HG02981 (cell line): ENCODE measurements around the gene CFAP53.

Experiments used
- ATAC-seq: cut with Tn5 transposase; IDR thresholded peaks from one replicate; pipeline ENCODE4 v1.9.1; 2021; ENCODE audit warnings: mild to moderate bottlenecking, moderate library complexity; ENCODE audit not compliant: unreplicated experiment

CFAP53 gene

DNA sequence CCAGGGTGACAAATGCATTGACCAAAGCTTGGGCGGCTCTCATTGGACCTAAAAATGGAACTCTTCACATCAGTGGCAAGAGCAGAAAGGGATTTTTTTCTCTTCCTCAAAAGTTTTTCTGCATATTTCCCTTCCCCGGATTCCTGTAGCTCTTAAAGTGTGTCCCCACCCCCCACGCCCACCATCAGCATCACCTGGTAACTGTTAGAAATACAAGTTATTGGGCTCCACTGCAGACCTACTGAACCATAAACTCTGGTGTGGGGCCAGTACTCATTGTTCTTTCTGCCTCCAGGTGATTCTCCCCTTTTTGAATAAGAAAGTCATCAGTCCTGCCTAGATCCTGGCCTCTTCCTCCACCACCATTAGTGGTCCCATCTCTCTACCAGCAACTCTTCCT, 70.0 kb downstream of the CFAP53 start:
- no peak for ATAC-seq

DNA sequence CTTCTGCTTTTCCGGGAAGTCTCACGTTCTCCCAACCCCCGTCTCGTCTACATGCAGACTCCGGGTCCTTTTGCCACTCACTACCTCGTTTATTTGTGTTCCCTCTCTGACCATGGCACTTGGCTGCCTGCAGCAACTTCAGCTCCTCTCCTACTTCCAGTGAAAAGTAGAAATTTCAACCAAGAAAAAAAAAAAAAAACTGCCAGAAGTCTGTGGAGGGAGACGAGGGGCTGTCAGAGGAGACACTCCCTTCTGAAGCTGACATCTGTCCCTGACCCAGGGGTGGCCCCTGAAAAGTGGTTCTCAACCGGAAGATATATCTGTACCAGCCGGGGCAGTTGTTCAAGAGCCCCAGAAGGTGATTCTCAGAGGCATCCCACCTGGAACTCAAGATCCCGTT, 70.6 kb downstream of the CFAP53 start:
- no peak for ATAC-seq

DNA sequence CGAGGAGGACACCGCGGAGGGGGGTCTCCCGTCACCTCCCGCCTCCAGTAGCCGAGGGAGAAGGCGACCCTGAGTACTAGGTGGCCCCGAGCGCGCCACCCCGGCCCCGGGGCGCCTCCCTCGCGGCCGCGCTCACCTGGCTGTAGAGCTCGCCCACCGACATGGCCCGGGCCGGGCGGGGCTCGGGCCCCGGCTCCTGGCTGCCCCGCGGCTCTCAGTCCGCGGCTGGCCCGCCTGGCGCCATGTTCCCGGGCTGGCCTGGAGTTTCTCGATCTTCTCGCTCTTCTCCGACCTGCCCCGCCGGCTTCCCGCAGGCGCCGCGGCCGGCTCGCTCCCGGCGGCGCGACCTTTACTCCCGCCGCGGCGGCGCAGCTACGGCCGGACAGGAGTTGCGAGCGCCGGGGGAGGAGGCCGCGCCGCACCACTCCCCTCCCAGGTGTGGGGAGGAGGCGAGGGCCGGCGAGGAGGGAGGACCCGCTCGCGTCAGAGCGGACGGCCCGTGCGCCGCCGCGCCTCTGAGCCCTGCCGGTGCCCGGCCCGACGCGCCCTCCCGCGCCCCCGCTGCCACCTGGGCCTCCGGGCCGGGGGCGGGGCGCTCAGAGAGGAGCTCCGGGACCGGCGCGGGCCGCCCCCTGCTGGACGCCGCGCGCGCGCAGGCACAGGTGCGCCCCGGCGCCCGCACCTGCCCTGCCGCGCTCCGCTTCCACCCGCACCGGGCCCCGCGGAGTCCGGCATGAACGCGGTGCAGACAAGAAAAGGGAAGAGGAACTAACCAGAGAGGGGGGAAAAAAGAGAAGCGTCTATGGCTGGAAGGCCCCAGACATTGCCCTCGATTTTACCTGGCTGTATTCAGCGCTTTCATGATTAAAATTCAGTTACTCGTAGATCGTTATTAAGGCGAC, 71.4 kb downstream of the CFAP53 start, which contains the start of gene MYO5B:
Gene MYO5B, minus strand, starts transcription at position 517 of the 902 bp plus-strand sequence. Its CDS starts 354 bp downstream, at position 163.
- ATAC-seq: peak; percentile 70

DNA sequence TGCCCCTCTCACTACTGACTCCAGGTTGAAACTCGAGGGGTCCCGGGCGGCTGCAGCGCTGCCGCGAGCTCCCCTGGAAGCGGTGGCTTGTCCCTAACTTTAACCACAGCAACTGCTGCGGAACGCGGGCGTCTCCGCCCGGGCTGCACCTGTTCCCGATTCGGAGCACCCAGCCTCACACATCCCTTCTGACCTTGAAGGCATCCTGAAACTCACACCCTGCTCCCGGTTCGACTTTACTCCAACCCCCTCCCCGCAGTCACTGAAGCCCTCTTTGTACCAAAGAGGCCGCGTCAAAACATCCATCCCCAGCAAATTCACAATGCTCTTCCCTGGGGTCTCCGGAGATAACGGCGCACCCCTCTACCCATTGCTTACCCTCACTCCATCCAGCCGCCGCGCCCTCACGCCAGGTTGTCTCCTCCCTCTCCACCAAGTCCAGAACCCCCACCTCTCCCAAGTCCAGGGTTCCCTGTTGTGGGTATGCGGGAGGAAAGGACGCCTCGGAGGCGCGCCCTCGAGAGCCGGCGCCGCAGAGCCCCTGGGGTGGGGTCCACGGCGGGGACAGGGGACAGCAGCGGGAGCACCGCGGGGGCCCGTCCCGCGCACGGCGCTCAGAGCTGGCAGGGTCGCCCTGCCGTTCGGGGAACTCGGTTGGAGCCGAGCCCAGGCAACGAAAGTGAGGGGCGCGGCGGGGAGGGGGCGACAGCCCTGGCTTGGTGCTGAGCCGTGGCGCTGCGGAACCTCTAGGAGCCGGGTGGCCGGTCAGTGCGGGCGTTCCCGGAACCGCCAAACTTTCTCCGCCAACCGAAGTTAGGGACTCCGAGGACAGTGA, 72.3 kb downstream of the CFAP53 start:
- ATAC-seq: no peak

DNA sequence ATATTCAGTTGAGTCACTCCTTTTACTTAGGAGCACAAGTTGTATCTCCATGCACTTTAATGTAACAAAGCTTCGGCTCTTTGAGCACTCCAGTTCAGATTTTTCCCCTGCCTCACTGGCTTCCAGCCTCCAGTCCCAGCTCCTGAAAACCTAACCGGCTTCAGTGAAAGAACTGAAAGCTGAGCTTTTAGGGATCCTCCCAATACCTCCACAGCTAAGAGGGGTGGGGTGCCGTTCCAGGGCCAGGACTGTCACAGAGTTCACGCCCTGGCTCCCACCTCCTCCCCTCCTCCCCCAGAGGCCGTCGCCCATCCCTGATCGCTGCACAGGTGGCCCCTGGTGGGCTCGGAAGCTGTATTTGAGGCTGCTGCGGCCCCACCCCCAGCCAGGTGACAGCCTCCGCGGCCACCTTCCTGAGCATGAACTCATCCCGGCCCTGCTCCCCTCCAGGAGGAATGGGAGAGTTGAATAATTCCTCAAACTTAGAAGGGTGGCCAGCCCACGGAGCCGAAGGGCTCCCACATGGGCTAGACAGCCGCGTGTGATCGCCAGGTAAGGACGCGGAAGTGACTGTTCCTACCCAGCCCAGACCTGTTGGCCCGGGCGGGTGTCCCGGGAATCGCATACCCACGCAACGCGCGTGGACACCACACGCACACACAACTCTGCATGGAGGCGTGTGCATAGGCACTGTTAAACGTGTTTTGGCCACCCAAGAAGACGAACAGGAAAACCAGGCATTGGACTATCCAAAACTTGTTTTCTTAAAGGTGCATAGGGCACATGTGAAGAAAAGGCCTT, 73.1 kb downstream of the CFAP53 start:
- no peak for ATAC-seq

DNA sequence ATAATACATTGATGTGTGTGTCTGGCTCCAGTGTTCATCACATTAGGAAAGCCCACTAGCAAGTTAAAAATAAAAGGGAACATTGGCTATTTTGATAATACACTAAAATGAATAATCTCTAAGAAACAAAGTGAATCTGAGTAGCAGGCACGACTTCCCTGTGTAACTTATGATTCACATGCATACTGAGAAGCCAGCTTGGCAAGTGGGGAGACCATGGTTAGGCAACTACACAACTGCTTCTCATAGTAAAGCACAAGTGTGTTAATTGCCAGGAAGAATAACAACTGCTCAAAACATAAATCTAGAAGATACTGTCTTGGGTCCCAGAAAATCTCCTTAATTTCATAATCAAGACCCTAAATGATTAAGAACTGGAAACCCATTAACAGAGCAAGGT, 75.4 kb downstream of the CFAP53 start:
- no peak for ATAC-seq

DNA sequence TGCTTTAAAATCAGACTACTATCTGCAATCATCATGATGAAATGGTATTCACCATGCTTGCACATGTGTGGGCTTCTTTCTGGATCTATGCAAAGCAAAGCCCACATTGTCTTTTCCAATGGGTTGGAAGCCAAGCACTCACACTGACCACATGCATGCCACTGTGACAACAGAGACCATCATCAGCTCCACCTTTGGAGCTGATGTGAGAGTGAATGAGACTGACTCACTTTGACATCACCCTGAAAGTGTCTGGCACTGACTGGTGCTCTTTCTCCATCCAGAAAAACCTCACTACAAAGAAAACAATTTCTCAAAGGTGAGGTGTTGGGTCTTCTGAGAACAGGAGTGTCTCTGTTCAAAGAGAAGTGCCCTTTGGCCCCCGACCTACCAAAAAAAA, 76.1 kb downstream of the CFAP53 start:
- no peak for ATAC-seq

DNA sequence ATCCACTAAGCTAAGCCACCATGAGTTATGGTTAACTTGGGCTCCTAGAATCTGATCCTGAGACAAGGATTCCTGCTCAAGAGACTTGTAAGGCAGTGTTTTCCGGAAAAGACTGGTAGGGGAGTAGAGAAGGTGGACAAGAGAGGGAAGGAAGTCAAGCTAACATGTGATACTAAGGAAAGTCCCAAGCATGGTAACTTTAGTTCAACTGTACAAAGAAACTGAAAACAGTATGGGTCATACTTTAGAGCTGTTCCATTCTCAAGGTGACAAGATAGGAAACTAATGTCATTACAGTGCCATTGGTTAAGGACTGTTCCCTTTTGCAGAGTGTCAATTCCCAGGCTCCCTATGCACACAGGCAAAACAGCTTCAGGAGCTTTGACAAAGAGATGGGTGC, 77.1 kb downstream of the CFAP53 start:
- no peak for ATAC-seq

DNA sequence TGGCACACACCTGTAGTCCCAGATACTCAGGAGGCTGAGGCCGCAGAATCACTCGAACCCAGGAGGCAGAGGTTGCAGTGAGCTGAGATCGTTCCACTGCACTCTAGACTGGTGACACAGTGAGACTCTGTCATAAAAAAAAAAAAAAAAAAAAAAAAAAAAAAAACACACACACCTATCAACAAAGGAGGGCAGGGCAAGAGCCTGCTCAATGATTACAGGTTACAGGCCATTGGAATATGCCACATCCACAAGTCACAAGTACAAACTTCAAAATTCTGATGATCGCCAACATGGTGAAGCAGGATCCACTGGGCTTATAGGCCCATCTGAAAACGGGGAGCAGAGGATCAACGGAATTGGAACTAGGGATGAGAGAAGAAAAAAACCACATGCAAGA, 77.6 kb downstream of the CFAP53 start:
- no peak for ATAC-seq

DNA sequence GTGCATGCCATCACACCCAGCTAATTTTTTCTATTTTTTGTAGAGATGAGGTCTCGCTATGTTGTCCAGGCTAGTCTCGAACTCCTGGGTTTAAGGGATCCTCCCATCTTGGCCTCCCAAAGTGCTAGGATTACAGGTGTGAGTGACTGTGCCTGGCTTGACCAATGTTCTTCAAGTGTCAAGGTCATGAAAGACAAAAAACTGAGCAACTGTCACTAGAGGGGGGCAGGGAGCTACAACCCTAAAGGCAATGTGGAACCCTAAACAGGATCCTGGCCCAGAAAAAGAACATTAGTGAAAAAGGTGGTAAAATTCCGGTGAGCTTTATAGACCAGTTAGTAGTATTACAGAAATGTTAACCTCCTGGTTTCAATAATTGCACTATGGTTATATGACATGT, 78.6 kb downstream of the CFAP53 start:
- no peak for ATAC-seq

DNA sequence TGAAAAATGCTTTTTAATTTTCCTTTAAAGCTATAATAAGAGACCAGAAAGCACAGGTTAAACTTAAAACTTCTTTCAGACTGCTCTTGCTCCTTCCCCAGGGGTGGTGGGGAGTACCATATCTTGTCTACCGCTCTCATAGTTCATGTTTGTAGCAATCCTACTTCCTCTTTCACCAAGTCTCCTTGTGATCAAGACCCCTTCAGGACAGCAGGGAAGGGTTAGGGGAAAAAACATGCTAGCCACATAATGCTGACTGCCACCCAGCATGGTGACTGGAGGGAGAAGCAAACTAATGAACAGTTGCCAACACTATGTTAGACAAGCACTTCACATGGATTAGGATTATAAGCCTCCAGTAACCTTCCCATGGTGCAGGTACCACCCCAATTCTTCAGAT, 79.9 kb downstream of the CFAP53 start:
- no peak for ATAC-seq

DNA sequence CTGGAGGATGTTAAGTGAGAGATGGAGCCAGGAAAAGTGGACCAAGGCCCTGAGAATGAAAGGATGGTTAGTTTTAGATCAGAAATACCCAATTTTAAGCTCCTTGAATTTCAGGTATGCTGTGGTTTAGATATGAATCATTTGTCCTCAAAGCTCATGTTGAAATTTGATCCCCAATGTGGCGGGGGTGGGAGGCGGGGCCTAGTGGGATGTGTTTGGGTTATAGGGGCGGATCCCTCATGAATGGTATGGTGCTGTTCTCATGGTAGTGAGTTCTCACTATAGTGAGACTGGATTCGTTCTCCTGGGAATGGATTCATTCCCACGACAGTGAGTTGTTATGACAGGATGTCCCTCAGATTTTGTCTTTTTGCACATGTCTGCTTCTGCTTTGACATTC, 82.7 kb downstream of the CFAP53 start:
- ATAC-seq: no peak

DNA sequence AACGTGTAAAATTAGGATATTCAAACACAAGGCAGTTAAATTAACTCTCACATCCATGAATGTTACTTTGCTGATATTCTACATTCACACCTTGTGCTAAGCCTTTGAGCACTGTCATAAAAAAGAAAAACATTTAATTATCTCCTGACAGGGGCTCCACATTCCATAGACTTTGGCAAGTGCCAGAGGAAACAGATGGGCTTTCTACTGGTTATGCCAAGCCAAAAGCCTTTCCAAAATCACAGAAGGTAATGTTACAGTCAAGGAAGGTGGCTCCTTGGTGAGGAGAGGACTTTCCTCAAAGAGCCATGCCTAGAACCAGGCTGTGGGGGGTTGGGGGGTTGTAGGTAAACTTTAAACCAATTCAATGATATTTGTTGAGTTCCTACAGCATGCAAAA, 83.8 kb downstream of the CFAP53 start:
- ATAC-seq: no peak

DNA sequence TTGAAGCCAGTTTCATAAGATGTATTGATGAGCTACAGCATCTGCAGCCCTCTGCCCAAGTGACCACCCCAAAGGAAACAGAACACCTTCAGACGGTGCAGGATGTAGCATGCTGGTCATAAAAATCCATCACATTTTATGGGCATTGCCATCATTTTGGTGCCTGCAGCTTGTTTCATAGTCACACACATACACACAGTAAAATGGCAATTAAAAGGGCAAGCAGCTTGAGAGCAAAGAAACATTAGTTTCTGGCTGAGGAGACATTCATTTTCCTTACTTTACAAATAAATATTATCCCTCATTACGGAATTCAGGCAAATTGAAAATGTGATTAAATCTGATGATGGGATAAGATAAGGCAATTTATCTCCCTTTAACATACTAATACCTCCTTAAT, 84.7 kb downstream of the CFAP53 start:
- no peak for ATAC-seq

DNA sequence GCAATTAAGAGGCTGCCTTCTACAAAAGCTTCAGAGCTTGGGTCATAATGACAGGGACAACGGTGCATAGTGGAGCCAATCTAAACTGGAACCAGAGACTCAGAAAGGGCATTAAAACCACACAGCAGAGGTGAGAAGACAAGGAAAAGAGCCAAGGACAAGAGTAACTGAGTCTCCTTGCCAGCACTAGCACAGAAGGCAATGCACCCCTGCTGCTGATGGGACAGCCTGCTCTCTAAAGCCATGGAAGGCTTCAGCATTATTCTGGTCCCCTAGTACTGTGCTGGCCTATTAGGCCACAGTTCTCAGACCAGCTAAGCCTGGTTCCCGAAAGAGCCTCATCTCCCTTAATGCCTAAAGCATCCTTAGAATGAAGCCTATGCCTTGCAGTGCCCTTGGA, 86.8 kb downstream of the CFAP53 start:
- ATAC-seq: no peak

DNA sequence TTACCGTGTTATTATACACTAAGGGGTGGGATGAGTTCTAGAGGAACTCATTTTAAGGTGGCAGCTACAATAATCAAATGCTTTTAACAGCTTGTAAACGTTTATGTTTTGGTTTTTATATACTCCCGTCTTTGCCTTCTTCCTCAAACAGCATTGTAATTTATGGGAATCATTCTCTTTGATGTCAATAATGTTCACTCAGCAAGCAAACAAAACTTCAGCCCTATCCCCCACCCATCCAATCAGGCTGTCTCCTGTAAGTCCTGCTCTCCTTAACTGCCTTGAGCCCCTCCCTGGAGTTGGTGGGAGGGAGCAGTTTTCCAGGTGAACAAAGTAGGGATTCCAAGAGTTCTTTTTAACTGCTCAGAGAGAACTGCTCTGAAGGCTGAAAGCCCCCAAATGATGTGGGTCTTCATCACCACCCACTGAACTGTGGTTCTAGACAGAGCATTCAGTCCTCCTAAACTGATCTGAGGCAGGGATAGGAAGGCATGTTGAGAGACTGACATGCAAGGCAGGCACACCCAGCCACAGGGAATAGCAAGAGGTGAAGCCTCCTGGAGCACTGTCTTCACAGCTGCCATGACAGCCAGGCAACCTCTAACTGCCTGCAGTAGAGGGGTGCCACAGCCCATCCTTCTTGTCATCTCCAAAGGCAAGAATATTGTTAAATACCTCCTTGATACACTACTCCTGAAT, 88.9 kb downstream of the CFAP53 start:
- ATAC-seq: no peak
